Bronchial epithelial cell (primary cell): ENCODE data around the gene ZNF24. TPM values are rescaled to one million over a fixed set of nuclear protein-coding genes. Genes with fewer than 3 reads are reported as not detected.
A peak's percentile ranks its signal among the peaks of the same experiment; 100 is the strongest.

ENCODE experiments used
- DNase-seq: peaks from one replicate; pipeline ENCODE4 v3.0.0-alpha.2; 2010; ENCODE audit warnings: low read depth
- FAIRE-seq: peaks from 2 replicates; lab custom pipeline; 2011; peaks lifted over from hg19 to GRCh38; lab: Jason Lieb, UNC
- H3K27me3 ChIP-seq: 2 replicates; pipeline ENCODE4 v1.5.1; 2011; ENCODE audit warnings: low read length; ENCODE audit not compliant: control insufficient read depth, insufficient read depth
- H3K36me3 ChIP-seq: 2 replicates; pipeline ENCODE4 v1.5.1; 2011; ENCODE audit warnings: low read length; ENCODE audit not compliant: control insufficient read depth, insufficient read depth
- H3K4me3 ChIP-seq: 2 replicates; pipeline ENCODE4 v1.5.1; 2011; ENCODE audit warnings: mild to moderate bottlenecking, low read depth, low read length, control low read depth
- CTCF ChIP-seq: IDR thresholded peaks from 2 replicates; pipeline ENCODE4 v1.5.1; 2011; ENCODE audit warnings: mild to moderate bottlenecking, moderate library complexity, low read length, control low read depth, inconsistent platforms; ENCODE audit not compliant: insufficient read depth, severe bottlenecking
- total RNA-seq: library from RNA; depleted of rRNA; stranded (reverse); fragments of >200 nt; gene quantifications from 2 replicates; pipeline ENCODE4 v1.2.1, GENCODE V29; 2014

Gene ZNF24
- total RNA-seq, 1 donor from 2014 or later, result 32.9 TPM

- Histone ChIP-seq H3K36me3 (no peaks in the 10 kb centered on the region), H3K27me3 (no peaks in the 10 kb centered on the region), H3K4me3 (no peak overlapping the region)
- peak; percentile 37 for TF ChIP-seq CTCF
- no peak for FAIRE-seq
- peak; percentile 56 for DNase-seq
Measured at GRCh38 chr18:35387152-35387571, 42.9 kb upstream of the ZNF24 start.

- peak; percentile 91 for TF ChIP-seq CTCF
- H3K4me3 ChIP-seq, result no peak overlapping the region
- DNase-seq (peak; percentile 80), FAIRE-seq (no peak)
- no peaks in the 10 kb centered on the region for H3K27me3 ChIP-seq
- no peaks in the 10 kb centered on the region for H3K36me3 ChIP-seq
Measured at GRCh38 chr18:35386600-35387100, 42.4 kb upstream of the ZNF24 start.

- no peaks in the 10 kb centered on the region for H3K27me3 ChIP-seq
- no peak for FAIRE-seq
- DNase-seq, result no peak
- H3K4me3 ChIP-seq, result no peak overlapping the region
- no peak for TF ChIP-seq CTCF
- H3K36me3 ChIP-seq, result no peaks in the 10 kb centered on the region
Measured at GRCh38 chr18:35383136-35383535, 38.9 kb upstream of the ZNF24 start.

- no peak for TF ChIP-seq CTCF
- Histone ChIP-seq H3K27me3 (no peaks in the 10 kb centered on the region), H3K4me3 (no peak overlapping the region), H3K36me3 (no peaks in the 10 kb centered on the region)
- DNase-seq, result no peak
- no peak for FAIRE-seq
Measured at GRCh38 chr18:35379421-35379820, 35.2 kb upstream of the ZNF24 start.

GRCh38 chr18:35378574-35378896, 34.3 kb upstream of the ZNF24 start:
- DNase-seq (peak; percentile 42), FAIRE-seq (no peak)
- H3K27me3 ChIP-seq, result no peaks in the 10 kb centered on the region
- no peak for TF ChIP-seq CTCF
- no peaks in the 10 kb centered on the region for H3K36me3 ChIP-seq
- no peak overlapping the region for H3K4me3 ChIP-seq

GRCh38 chr18:35377875-35378573, 33.8 kb upstream of the ZNF24 start:
- Histone ChIP-seq H3K4me3 (no peak overlapping the region), H3K27me3 (no peaks in the 10 kb centered on the region), H3K36me3 (no peaks in the 10 kb centered on the region)
- no peak for TF ChIP-seq CTCF
- DNase-seq (peak; percentile 50), FAIRE-seq (no peak)
